ENCODE measurements around the gene ABCG1. TPM values are rescaled to one million over a fixed set of nuclear protein-coding genes. Genes with fewer than 3 reads are reported as not detected.

Gene ABCG1
- total and polyA plus RNA-seq, 2 of the 4 experiments (the other 2 are of a cell fraction): 0.19 to 0.36 TPM

DNA sequence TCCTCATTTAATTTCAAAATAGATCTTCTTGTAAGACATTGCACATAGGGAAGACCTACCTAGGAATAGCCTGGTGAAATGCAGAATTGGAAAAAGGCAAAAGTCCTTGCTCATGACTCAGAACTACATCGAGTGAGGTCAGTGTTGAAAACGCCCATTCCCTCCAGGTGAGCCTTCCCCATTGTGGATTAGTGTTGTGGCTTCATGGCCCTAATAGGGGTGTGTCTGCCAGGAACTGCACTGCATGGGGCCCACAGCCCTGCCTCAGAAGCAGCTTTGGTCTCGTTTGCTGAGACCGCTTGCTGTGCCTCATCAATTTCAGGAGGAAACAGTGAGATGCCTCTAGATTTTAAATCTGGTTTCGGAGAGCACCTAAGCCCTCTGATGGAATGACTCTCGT lies 79.3 kb downstream of the ABCG1 start:
- CTCF ChIA-PET: no interaction called here
- 68% methylated on average over 4 of the region's 6 CpGs; no CpG with 5 or more reads in 1 of the 2 experiments for WGBS, 2 experiments (ENCODE audit: extremely low coverage in 2 of 2, insufficient read length in 1 of 2)
- no peak overlapping the region for H2AFZ ChIP-seq (replicated peaks; ENCODE audit: low read length, poor library complexity)

More for the DNA sequence above, 79.3 kb downstream of the ABCG1 start:
- no peak overlapping the region for H3K18ac ChIP-seq (ENCODE audit: low read depth, low read length)
- in situ Hi-C loops (cut with MboI; ENCODE audit: low sequenced_read_pairs) (no loop called here), intact Hi-C loops (cut with micrococcal nuclease) (no loop called here), dilution Hi-C loops (cut with HindIII; ENCODE audit: low sequenced_read_pairs, unreplicated experiment) (no loop called here)
- no peak overlapping the region for H4K8ac ChIP-seq (ENCODE audit: low read depth in 2 of 2, low read length in 2 of 2)
- ATAC-seq (ENCODE audit: low read depth) (no peak), DNase-seq (no peak)
- H2BK15ac ChIP-seq (ENCODE audit: low read depth, low read length): no peak overlapping the region
- H2BK5ac ChIP-seq (ENCODE audit: low read depth, low read length, poor library complexity, severe bottlenecking): no peak overlapping the region
- H3K9me3 ChIP-seq (ENCODE audit: control insufficient read depth, insufficient read depth, low read length): no peaks in the 10 kb centered on the region
- POLR2A ChIA-PET (ENCODE audit: unreplicated experiment): no interaction called here
- H3K4me3 ChIP-seq (ENCODE audit: insufficient read depth, low read depth, low read length): no peak overlapping the region
- no peaks in the 10 kb centered on the region for H3K4me1 ChIP-seq (ENCODE audit: control insufficient read depth, insufficient read depth, low read length)
- peaks cover 7% of the 10 kb centered on the region; the same call in 1 of the 2 replicates for H3K36me3 ChIP-seq (ENCODE audit: control insufficient read depth, insufficient read depth, low read length)
- no peak overlapping the region for H3K56ac ChIP-seq (ENCODE audit: extremely low read depth, insufficient read depth, low read length)
- H2AK5ac ChIP-seq (ENCODE audit: low read depth, low read length): no peak overlapping the region
- no peak overlapping the region for H3K4me2 ChIP-seq (ENCODE audit: low read depth, low read length)
- H3K4ac ChIP-seq (ENCODE audit: low read depth, low read length): no peak overlapping the region
- H2BK120ac ChIP-seq (ENCODE audit: low read depth, low read length): no peak overlapping the region
- H3K9me1 ChIP-seq (ENCODE audit: insufficient read depth, low read length): no peaks in the 10 kb centered on the region; the same call in 1 of the 2 replicates
- BruUV-seq (replicated peaks): no TSS peak
- peaks cover 10% of the 10 kb centered on the region for H3K27me3 ChIP-seq (ENCODE audit: control insufficient read depth, insufficient read depth, low read length)
- H4K5ac ChIP-seq (ENCODE audit: low read depth, low read length): no peak overlapping the region
- H3K9ac ChIP-seq (ENCODE audit: low read depth, low read length): no peak overlapping the region
- H3K27ac ChIP-seq (ENCODE audit: insufficient read depth, low read length): no peak overlapping the region
- H3K79me1 ChIP-seq (ENCODE audit: low read depth in 1 of 2, low read length in 2 of 2): no peaks in the 10 kb centered on the region
- no peak overlapping the region for H2AK9ac ChIP-seq (replicated peaks; ENCODE audit: low read depth, low read length, poor library complexity)
- H2BK20ac ChIP-seq (ENCODE audit: low read depth, low read length): no peak overlapping the region
- no peak for TF ChIP-seq MAFK (IDR thresholded peaks at IDR 0.05; ENCODE audit: low read depth, low read length)
- no peak for TF ChIP-seq RFX5 (IDR thresholded peaks at IDR 0.05; ENCODE audit: low read depth, low read length)
- TF ChIP-seq, protein P1, sequence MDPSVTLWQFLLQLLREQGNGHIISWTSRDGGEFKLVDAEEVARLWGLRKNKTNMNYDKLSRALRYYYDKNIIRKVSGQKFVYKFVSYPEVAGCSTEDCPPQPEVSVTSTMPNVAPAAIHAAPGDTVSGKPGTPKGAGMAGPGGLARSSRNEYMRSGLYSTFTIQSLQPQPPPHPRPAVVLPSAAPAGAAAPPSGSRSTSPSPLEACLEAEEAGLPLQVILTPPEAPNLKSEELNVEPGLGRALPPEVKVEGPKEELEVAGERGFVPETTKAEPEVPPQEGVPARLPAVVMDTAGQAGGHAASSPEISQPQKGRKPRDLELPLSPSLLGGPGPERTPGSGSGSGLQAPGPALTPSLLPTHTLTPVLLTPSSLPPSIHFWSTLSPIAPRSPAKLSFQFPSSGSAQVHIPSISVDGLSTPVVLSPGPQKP (IDR thresholded peaks at IDR 0.05; ENCODE audit: borderline replicate concordance, low read depth, low read length): no peak
- TF ChIP-seq, protein P2, sequence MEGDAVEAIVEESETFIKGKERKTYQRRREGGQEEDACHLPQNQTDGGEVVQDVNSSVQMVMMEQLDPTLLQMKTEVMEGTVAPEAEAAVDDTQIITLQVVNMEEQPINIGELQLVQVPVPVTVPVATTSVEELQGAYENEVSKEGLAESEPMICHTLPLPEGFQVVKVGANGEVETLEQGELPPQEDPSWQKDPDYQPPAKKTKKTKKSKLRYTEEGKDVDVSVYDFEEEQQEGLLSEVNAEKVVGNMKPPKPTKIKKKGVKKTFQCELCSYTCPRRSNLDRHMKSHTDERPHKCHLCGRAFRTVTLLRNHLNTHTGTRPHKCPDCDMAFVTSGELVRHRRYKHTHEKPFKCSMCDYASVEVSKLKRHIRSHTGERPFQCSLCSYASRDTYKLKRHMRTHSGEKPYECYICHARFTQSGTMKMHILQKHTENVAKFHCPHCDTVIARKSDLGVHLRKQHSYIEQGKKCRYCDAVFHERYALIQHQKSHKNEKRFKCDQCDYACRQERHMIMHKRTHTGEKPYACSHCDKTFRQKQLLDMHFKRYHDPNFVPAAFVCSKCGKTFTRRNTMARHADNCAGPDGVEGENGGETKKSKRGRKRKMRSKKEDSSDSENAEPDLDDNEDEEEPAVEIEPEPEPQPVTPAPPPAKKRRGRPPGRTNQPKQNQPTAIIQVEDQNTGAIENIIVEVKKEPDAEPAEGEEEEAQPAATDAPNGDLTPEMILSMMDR (conservative IDR thresholded peaks at IDR 0.05; ENCODE audit: low read depth, low read length): no peak
- no peak for TF ChIP-seq NFE2L2 (IDR thresholded peaks at IDR 0.05; ENCODE audit: low read depth, low read length)
- TF ChIP-seq POLR2A (IDR thresholded peaks at IDR 0.05; ENCODE audit: low read depth, low read length): no peak
- TF ChIP-seq FOS (IDR thresholded peaks at IDR 0.05; ENCODE audit: low read depth, low read length): no peak
- no peaks in the 10 kb centered on the region for H4K20me1 ChIP-seq (ENCODE audit: insufficient read depth, low read length)
- H4K91ac ChIP-seq (ENCODE audit: insufficient read depth, low read depth, low read length): no peak overlapping the region
- H3K23ac ChIP-seq (ENCODE audit: low read depth, low read length): no peak overlapping the region
- H3K14ac ChIP-seq (replicated peaks; ENCODE audit: low read depth, low read length): no peak overlapping the region
